OCI-M2 (cell line): ENCODE data around the gene SESN1.

Experiments used
- DNase-seq: peaks from one replicate; lab custom pipeline; 2025; ENCODE audit not compliant: unreplicated experiment; lab: John Stamatoyannopoulos, UW

Gene SESN1

DNA sequence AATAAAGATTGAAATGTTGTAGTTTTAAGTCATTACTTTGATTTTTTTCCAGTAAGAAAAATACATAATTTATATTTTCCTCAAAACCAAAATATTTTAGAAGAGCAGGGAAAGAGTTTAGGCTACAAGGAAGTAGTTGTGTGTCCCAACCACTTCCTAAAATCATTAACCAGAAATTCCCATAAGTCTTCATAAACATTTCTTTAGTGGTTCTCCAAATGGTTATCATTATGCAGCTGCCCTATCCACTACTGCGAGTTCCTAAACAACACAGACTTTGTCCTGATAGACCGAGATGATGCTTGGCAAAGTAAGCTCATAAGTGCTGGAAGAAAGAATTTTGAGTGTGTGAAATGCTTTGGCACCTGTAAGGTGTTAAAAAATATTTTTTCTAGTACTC, 152.8 kb downstream of the SESN1 start:
- no peak for DNase-seq

GRCh38 chr6:108941281-108941680, 153.4 kb downstream of the SESN1 start:
- DNase-seq = no peak

DNA sequence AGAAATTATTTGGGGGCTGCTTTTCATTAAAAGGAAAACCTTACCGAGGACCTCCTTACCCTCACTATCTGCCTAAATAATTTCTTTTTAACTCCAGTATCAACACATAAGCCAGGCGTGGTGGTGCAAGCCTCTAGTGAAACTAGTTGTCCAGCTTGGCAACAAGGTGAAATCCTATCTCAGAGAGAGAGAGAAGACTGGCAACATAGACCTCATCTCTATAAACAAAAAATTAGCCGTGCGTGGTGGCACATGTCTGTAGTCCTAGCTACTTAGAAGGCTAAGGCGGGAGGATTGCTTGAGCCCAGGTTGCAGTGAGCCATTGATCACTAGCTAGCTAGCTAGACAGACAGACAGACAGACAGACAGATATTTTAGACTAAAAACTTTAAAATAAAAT, 153.9 kb downstream of the SESN1 start:
- no peak for DNase-seq

- DNase-seq = no peak
Measured at GRCh38 chr6:108937170-108937569, 157.5 kb downstream of the SESN1 start.
